NCI-H774 (cell line): ENCODE results near the gene NAA20.
A peak's percentile ranks its signal among the peaks of the same experiment; 100 is the strongest.

Source experiments
- DNase-seq: peaks from one replicate; lab custom pipeline; 2025; lab: John Stamatoyannopoulos, UW

The NAA20 gene

GRCh38 chr20:20017001-20017843, at the start of gene NAA20:
NAA20 (plus strand) TSS chr20:20017362; CDS start chr20:20017397, 35 bp downstream.
- DNase-seq: peak; percentile 93

GRCh38 chr20:19967445-19967844, 49.7 kb upstream of the NAA20 start:
- peak; percentile 9 for DNase-seq

GRCh38 chr20:19968028-19968427, 49.1 kb upstream of the NAA20 start:
- no peak for DNase-seq

GRCh38 chr20:19968466-19969073, 48.6 kb upstream of the NAA20 start:
- no peak for DNase-seq

- no peak for DNase-seq
These were observed 48.1 kb upstream of the NAA20 start for GRCh38 chr20:19969106-19969505.

GRCh38 chr20:19969507-19970255, 47.5 kb upstream of the NAA20 start:
- no peak for DNase-seq

- DNase-seq: no peak
These were observed 46.9 kb upstream of the NAA20 start for GRCh38 chr20:19970256-19970765.

GRCh38 chr20:19971116-19971515, 46.0 kb upstream of the NAA20 start:
- DNase-seq: no peak

- no peak for DNase-seq
These were observed 43.1 kb upstream of the NAA20 start for GRCh38 chr20:19973961-19974629.

- DNase-seq: no peak
These were observed 42.3 kb upstream of the NAA20 start for GRCh38 chr20:19974630-19975435.

- no peak for DNase-seq
These were observed 41.7 kb upstream of the NAA20 start for GRCh38 chr20:19975436-19975799.

- DNase-seq: no peak
These were observed 41.3 kb upstream of the NAA20 start for GRCh38 chr20:19975901-19976300.

GRCh38 chr20:19976595-19977372, 40.4 kb upstream of the NAA20 start:
- DNase-seq: no peak

GRCh38 chr20:19977373-19977770, 39.8 kb upstream of the NAA20 start:
- DNase-seq: no peak

GRCh38 chr20:19978511-19979210, 38.5 kb upstream of the NAA20 start:
- no peak for DNase-seq

- DNase-seq: no peak
These were observed 36.1 kb upstream of the NAA20 start for GRCh38 chr20:19981031-19981451.

GRCh38 chr20:19986419-19986818, 30.7 kb upstream of the NAA20 start:
- no peak for DNase-seq

GRCh38 chr20:19987046-19987445, 30.1 kb upstream of the NAA20 start:
- no peak for DNase-seq

- no peak for DNase-seq
These were observed 26.3 kb upstream of the NAA20 start for GRCh38 chr20:19990850-19991249.

GRCh38 chr20:19991308-19991707, 25.9 kb upstream of the NAA20 start:
- DNase-seq: no peak
